HG03025 (cell line): ENCODE data around the gene SMC6.

Source experiments
- ATAC-seq: cut with Tn5 transposase; IDR thresholded peaks from one replicate; pipeline ENCODE4 v1.9.1; 2021; ENCODE audit warnings: mild to moderate bottlenecking, moderate library complexity; ENCODE audit not compliant: unreplicated experiment, low FRiP score

The SMC6 gene

GRCh38 chr2:17620841-17621240, 132.8 kb downstream of the SMC6 start:
- ATAC-seq = no peak

GRCh38 chr2:17620280-17620679, 133.3 kb downstream of the SMC6 start:
- ATAC-seq = no peak

GRCh38 chr2:17617955-17618354, 135.7 kb downstream of the SMC6 start:
- no peak for ATAC-seq

GRCh38 chr2:17617516-17617915, 136.1 kb downstream of the SMC6 start:
- ATAC-seq = no peak

- ATAC-seq = no peak
Observed at GRCh38 chr2:17616405-17616804, 137.2 kb downstream of the SMC6 start.

- no peak for ATAC-seq
Observed at GRCh38 chr2:17615728-17616351, 137.8 kb downstream of the SMC6 start.

GRCh38 chr2:17615147-17615546, 138.5 kb downstream of the SMC6 start:
- ATAC-seq = no peak

- no peak for ATAC-seq
Observed at GRCh38 chr2:17614174-17614930, 139.3 kb downstream of the SMC6 start.
